Smooth muscle cell (in vitro differentiated cells): ENCODE measurements around the gene INPP5A. TPM values are rescaled to one million over a fixed set of nuclear protein-coding genes. Genes with fewer than 3 reads are reported as not detected.
"Not testable (repeated sequence)": the region's sequence is repeated elsewhere in the genome, so short reads cannot be mapped to it uniquely, and the experiment has no call there.

Source experiments
- DNase-seq: peaks from one replicate; lab custom pipeline; 2025; ENCODE audit not compliant: unreplicated experiment; lab: John Stamatoyannopoulos, UW
- H2AFZ ChIP-seq: fragments of 200-600 bp; sonication (generic); 2 replicates; pipeline ENCODE4 v1.6.0; 2016; ENCODE audit warnings: antibody characterized with exemption, low read depth, mild to moderate bottlenecking
- H3F3A ChIP-seq: fragments of 200-600 bp; sonication (generic); 2 replicates; pipeline ENCODE4 v1.6.0; 2017; ENCODE audit warnings: antibody characterized with exemption, low read depth
- H3K27ac ChIP-seq: fragments of 200-600 bp; sonication (generic); 2 replicates; pipeline ENCODE4 v1.5.1; 2016; ENCODE audit warnings: low read depth, mild to moderate bottlenecking
- H3K27me3 ChIP-seq: fragments of 200-600 bp; sonication (generic); 2 replicates; pipeline ENCODE4 v1.6.1; 2016; ENCODE audit warnings: low read depth, mild to moderate bottlenecking
- H3K36me3 ChIP-seq: fragments of 200-600 bp; sonication (generic); 2 replicates; pipeline ENCODE4 v1.5.1; 2016; ENCODE audit warnings: low read depth
- H3K4me1 ChIP-seq: fragments of 200-600 bp; sonication (generic); 2 replicates; pipeline ENCODE4 v1.5.1; 2016; ENCODE audit warnings: low read depth
- H3K4me2 ChIP-seq: fragments of 200-600 bp; sonication (generic); 2 replicates; pipeline ENCODE4 v1.6.0; 2016; ENCODE audit warnings: mild to moderate bottlenecking
- H3K4me3 ChIP-seq: fragments of 200-600 bp; sonication (generic); 2 replicates; pipeline ENCODE4 v1.5.1; 2016; ENCODE audit warnings: mild to moderate bottlenecking
- H3K79me2 ChIP-seq: fragments of 200-600 bp; sonication (generic); 2 replicates; pipeline ENCODE4 v1.6.0; 2016; ENCODE audit warnings: low read depth, mild to moderate bottlenecking
- H3K9ac ChIP-seq: fragments of 200-600 bp; sonication (generic); 2 replicates; pipeline ENCODE4 v1.6.0; 2016; ENCODE audit warnings: low read depth
- H3K9me3 ChIP-seq: fragments of 200-600 bp; sonication (generic); replicated peaks from 2 replicates; pipeline ENCODE4 v1.5.1; 2016; ENCODE audit warnings: low read depth
- H4K20me1 ChIP-seq: fragments of 200-600 bp; sonication (generic); 2 replicates; pipeline ENCODE4 v1.6.0; 2016; ENCODE audit warnings: low read depth
- WGBS: methylation state at CpG from one replicate; pipeline ENCODE4 v1.1.7; 2016; ENCODE audit warnings: low lambda C conversion rate; 5-methylcytosine and 5-hydroxymethylcytosine counted together
- polyA plus RNA-seq: library from polyadenylated mRNA; unstranded; fragments of >200 nt; fragmentation: Nextera tagmentation; extraction: Ambion mirVana; gene quantifications from 2 replicates; pipeline ENCODE4 v1.2.1, GENCODE V29; 2016
- total RNA-seq: library from RNA; depleted of rRNA; stranded (reverse); fragments of >200 nt; gene quantifications from 2 replicates; pipeline ENCODE4 v1.2.3, GENCODE V29; 2014
- TF ChIP-seq, protein P1 (sequence below): fragments of 200-600 bp; sonication (generic); IDR thresholded peaks from 2 replicates; pipeline ENCODE4 v1.5.1; 2017; ENCODE audit warnings: borderline replicate concordance, mild to moderate bottlenecking, antibody characterized with exemption; ENCODE audit not compliant: insufficient read depth, poor library complexity, severe bottlenecking

The INPP5A gene
- total and polyA plus RNA-seq, 2 experiments from 2014 or later: 48.0 to 55.9 TPM

DNA sequence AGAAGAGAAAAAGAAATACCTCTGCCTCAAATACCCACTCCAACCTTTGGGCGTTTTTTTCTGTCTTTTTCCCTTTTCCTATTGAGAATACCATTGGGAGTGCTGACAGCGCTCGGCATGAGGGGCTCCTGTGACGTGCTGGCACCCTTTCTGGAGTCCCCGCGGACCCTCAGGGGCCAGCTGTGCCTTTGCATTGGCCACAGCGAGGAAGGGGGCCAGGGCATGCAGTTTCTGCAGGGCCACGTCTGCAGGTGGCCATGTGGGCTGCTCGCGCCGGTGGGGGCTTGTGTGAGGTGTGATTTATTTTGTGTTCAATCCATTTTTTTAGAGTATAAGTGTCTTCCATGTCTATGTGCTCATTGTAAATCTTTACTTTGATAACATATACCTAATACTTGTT, 57.4 kb downstream of the INPP5A start:
- Histone ChIP-seq H3K27ac (no peak overlapping the region), H3K4me3 (no peak overlapping the region), H3K79me2 (peaks cover 86% of the 10 kb centered on the region), H3K27me3 (no peaks in the 10 kb centered on the region), H3K4me2 (no peak overlapping the region), H3K9me3 (no peaks in the 10 kb centered on the region), H4K20me1 (peaks cover 100% of the 10 kb centered on the region), H3K9ac (no peak overlapping the region), H3K4me1 (peaks cover 11% of the 10 kb centered on the region), H2AFZ (no peak overlapping the region), H3K36me3 (no peaks in the 10 kb centered on the region), H3F3A (no peaks in the 10 kb centered on the region)
- TF ChIP-seq, protein P1, sequence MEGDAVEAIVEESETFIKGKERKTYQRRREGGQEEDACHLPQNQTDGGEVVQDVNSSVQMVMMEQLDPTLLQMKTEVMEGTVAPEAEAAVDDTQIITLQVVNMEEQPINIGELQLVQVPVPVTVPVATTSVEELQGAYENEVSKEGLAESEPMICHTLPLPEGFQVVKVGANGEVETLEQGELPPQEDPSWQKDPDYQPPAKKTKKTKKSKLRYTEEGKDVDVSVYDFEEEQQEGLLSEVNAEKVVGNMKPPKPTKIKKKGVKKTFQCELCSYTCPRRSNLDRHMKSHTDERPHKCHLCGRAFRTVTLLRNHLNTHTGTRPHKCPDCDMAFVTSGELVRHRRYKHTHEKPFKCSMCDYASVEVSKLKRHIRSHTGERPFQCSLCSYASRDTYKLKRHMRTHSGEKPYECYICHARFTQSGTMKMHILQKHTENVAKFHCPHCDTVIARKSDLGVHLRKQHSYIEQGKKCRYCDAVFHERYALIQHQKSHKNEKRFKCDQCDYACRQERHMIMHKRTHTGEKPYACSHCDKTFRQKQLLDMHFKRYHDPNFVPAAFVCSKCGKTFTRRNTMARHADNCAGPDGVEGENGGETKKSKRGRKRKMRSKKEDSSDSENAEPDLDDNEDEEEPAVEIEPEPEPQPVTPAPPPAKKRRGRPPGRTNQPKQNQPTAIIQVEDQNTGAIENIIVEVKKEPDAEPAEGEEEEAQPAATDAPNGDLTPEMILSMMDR: no peak
- WGBS: 94% methylated on average over 11 of the region's 11 CpGs
- no peak for DNase-seq

DNA sequence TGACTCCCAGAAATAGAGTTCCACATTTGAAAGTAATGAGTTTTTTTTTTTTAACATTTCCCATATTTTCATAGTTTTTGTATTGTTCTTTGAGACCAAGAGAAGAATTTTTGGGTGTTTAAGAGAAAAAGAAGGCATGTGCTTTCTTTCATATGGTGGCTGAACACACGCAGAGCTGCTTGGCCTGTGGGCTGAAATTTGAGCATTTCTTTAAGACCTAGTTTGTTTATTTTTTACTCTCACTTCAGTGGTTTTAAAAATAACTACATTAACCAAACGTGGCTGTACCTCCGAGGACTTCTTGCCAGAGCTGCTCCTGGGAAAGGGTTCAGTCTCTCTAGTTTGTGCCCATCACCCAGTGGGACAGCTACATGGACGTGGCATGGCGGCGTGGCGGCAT, 58.3 kb downstream of the INPP5A start:
- peaks cover 100% of the 10 kb centered on the region for H4K20me1 ChIP-seq
- peaks cover 7% of the 10 kb centered on the region for H3K9me3 ChIP-seq
- H3K27me3 ChIP-seq: no peaks in the 10 kb centered on the region
- DNase-seq: no peak
- no peak overlapping the region for H3K9ac ChIP-seq
- no peak overlapping the region for H2AFZ ChIP-seq
- peaks cover 86% of the 10 kb centered on the region for H3K79me2 ChIP-seq
- H3K27ac ChIP-seq: no peak overlapping the region
- no peaks in the 10 kb centered on the region for H3K36me3 ChIP-seq
- H3K4me2 ChIP-seq: no peak overlapping the region
- peaks cover 10% of the 10 kb centered on the region for H3K4me1 ChIP-seq
- no peak overlapping the region for H3K4me3 ChIP-seq
- WGBS: 63% methylated on average over 7 of the region's 7 CpGs
- TF ChIP-seq, protein P1: no peak
- no peaks in the 10 kb centered on the region for H3F3A ChIP-seq

DNA sequence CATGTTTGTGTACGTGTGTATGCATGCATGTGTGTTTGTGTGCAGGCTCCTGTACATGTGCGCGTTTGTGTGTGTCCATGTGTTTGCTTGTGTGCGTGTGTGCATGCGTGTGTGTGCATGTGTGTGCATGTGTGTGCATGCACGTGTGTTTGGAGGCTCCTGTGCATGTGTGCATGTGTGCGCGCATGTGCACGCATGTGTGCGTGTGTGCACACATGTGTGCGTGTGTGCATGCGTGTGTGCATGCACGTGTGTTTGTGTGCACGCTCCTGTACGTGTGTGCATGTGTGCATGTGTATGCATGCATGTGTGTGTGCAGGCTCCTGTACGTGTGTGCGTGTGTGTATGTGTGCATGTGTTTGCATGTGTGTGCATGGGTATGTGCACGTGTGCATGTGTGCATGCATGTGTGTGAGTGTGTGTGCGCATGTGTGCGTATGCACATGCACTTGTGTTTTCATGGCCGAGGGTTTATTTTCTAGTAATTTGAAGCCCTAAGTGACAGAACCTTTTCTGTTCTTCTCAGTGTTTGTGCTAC, 59.2 kb downstream of the INPP5A start:
- no peak overlapping the region for H3K4me2 ChIP-seq
- no peaks in the 10 kb centered on the region for H3K27me3 ChIP-seq
- peaks cover 88% of the 10 kb centered on the region for H3K79me2 ChIP-seq
- TF ChIP-seq, protein P1: no peak
- peaks cover 8% of the 10 kb centered on the region for H3K9me3 ChIP-seq
- no peak overlapping the region for H3K4me3 ChIP-seq
- H3K9ac ChIP-seq: no peak overlapping the region
- H3F3A ChIP-seq: no peaks in the 10 kb centered on the region
- 92% methylated on average over 20 of the region's 21 CpGs for WGBS
- no peaks in the 10 kb centered on the region for H3K36me3 ChIP-seq
- H2AFZ ChIP-seq: no peak overlapping the region
- peaks cover under 1% of the 10 kb centered on the region for H3K4me1 ChIP-seq
- no peak overlapping the region for H3K27ac ChIP-seq
- peaks cover 100% of the 10 kb centered on the region for H4K20me1 ChIP-seq
- no peak for DNase-seq

DNA sequence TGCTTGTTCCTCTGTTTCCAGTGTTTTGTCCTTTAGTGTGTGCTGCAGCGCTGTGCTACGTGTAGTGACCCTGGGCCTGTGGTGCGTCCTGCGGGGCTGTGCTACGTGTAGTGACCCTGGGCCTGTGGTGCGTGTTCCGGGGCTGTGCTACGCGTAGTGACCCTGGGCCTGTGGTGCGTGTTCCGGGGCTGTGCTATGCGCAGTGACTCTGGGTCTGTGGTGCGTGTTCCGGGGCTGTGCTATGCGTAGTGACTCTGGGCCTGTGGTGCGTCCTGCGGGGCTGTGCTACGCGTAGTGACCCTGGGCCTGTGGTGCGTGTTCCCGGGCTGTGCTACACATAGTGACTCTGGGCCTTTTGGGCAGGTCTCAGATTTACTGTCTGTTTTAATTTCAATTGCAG, 60.1 kb downstream of the INPP5A start:
- Histone ChIP-seq H2AFZ (no peak overlapping the region), H3K27ac (no peak overlapping the region), H3K9me3 (peaks cover 8% of the 10 kb centered on the region), H3K4me2 (no peak overlapping the region), H3K27me3 (no peaks in the 10 kb centered on the region), H3K79me2 (peaks cover 88% of the 10 kb centered on the region), H3K4me1 (peaks cover under 1% of the 10 kb centered on the region), H3K4me3 (no peak overlapping the region), H3K9ac (no peak overlapping the region), H4K20me1 (peaks cover 100% of the 10 kb centered on the region), H3F3A (no peaks in the 10 kb centered on the region), H3K36me3 (no peaks in the 10 kb centered on the region)
- WGBS: 97% methylated on average over 21 of the region's 21 CpGs
- no peak for DNase-seq
- TF ChIP-seq, protein P1: no peak

DNA sequence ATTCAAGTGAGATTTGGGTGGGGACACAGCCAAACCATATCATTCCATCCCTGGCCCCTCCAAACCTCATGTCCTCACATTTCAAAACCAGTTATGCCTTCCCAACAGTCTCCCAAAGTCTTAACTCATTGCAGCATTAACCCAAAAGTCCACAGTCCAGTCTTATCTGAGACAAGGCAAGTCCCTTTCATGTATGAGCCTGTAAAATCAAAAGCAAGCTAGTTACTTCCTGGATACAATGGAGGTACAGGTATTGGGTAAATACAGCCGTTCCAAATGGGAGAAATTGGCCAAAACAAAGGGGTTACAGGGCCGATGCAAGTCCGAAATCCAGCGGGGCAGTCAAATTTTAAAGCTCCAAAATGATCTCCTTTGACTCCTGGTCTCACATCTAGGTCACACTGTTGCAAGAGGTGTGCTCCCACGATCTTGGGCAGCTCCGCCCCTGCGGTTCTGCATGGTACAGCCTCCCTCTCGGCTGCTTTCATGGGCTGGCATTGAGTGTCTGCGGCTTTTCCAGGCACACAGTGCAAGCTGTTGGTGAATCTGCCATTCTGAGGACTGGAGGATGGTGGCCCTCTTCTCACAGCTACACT, 61.5 kb downstream of the INPP5A start:
- H3F3A ChIP-seq, H3K4me3 ChIP-seq, H3K27ac ChIP-seq, H3K9me3 ChIP-seq, H3K4me1 ChIP-seq, H2AFZ ChIP-seq, H3K27me3 ChIP-seq, H3K4me2 ChIP-seq, H3K36me3 ChIP-seq, H3K9ac ChIP-seq, DNase-seq: not testable (repeated sequence)
- Histone ChIP-seq H3K79me2 (peaks cover 88% of the 10 kb centered on the region), H4K20me1 (peaks cover 100% of the 10 kb centered on the region)
- WGBS: 97% methylated on average over 9 of the region's 9 CpGs
